IPS-NIHi11 (cell line): ENCODE measurements around the gene NAPA.
"Not testable (repeated sequence)": the region's sequence is repeated elsewhere in the genome, so short reads cannot be mapped to it uniquely, and the experiment has no call there.

ENCODE experiments used
- DNase-seq: peaks from one replicate; pipeline ENCODE4 v3.0.0; 2012; ENCODE audit warnings: mixed read lengths, low spot score

NAPA gene

DNA sequence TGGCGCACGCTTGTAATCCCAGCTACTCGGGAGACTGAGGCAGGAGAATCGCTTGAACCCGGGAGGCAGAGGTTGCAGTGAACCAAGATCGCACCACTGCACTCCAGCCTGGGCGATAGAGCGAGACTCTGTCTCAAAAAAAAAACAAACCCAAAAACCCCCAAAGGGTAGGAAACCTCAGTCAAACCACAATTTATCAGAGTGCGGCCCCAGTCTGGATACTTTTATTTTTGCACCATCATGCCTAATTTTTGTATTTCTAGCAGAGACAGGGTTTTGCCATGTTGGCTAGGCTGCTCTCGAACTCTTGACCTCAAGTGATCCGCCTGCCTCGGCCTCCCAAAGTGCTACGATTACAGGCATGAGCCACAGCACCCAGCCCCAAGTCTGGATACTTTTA, 28.6 kb downstream of the NAPA start:
- not testable (repeated sequence) for DNase-seq

DNA sequence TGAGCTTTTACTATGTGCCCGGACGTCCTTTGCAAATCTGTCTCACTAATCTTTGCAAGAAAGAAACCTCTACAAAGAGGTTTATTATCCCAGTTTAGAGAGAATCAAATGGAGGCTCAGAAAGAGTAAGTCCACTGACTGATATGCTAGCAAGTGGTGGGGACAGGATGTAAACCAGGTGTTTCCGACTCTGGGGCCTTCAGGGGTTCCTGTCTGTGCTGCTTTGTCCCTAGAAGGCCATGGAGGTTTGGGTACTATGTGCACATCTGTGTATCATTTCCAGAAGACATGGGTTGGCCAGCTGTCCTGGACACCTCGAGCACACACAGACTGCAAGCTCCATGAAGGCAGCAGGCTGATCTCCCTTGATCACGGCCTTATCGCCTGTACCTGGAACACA, 29.7 kb downstream of the NAPA start:
- no peak for DNase-seq

DNA sequence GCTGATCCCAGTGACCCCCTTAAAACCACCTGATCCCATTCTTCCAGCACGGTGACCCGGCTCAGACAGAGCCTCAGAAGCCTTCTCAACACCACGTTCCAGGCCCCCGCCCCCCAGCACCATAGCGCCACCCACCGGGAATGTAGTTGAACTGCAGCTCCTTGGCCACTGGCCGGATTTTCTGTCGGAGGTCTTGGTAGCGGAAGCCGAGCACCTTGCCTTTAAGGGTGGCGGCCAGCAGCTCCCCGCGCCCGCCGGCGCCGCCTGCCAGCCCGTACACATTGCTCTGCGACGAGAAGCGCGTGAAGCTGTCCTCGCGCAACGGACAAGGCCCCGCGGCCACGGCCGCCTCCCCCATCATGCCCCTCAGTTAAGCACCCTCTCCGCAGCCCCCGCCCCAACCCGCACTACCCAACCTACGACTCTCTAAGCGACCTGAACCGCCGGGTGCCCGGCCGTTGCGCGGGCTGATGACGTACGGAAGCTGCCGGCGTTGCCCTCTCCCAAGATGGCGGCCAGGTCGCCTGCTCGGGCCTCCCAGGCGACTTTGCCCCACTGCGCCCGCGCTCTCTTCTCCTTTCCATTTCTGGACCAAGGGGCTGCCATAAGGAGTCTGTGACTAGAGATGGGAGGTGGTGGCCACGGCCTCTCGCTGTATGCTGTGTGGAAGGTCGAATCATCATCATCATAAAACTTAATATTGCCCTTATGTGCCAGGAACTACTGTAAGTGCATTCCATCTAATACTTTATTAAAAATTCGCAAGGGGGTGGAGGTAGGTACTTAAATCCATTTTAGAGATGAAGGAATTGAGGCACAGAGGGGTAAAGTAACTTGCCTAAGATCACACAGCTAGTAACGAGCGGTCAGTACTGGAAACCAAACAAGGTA, 30.8 kb downstream of the NAPA start, which contains the start of gene KPTN:
Gene KPTN, minus strand, starts transcription at position 420 of the 891 bp plus-strand sequence. Its CDS starts 59 bp downstream, at position 361.
- DNase-seq, result peak; percentile 97

DNA sequence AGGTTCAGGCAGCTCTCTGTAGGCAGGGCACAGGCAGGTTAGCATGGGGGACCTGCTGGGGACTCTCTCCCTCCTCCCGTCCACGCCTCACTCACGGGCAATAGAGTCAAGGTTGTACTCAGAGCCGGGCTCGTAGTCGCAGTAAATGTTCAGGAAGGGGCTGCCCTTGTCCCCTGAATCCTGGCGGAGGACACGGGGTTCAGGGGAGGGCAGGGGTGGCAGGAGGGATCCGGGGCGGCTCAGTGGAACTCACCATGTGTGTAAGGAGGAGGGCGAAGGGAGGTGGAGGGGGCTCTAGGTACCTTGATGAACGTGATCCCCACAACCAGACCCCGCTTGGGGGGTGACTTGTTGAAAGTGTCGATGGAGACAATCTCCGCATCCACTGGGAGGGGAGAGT, 31.7 kb downstream of the NAPA start:
- no peak for DNase-seq

DNA sequence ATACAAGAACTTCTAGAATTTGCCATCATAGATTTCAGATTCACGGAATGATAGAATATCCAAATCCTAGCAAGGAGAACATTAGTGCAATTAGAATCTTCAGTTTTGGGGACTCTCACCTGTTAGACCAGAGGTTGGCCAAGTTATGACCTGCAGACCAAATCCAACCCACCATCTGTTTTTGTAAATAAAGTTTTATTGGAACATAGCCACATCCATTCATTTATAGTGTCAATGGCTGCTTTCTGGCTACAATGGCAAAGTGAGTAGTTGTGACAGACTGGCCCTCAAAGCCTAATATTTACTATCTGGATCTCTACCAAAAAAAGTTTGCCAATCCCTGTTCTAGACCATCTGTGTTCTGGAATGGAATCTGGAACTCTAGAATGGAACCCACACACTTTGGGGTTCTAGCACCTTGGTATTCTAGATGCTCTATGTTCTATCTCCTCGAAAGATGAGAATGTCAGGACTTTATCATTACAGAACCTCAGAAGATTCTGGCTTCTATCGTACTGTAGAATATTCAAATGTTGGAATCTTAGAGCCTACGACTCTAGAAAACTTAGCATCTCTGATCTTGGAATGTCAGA, 33.3 kb downstream of the NAPA start:
- no peak for DNase-seq

DNA sequence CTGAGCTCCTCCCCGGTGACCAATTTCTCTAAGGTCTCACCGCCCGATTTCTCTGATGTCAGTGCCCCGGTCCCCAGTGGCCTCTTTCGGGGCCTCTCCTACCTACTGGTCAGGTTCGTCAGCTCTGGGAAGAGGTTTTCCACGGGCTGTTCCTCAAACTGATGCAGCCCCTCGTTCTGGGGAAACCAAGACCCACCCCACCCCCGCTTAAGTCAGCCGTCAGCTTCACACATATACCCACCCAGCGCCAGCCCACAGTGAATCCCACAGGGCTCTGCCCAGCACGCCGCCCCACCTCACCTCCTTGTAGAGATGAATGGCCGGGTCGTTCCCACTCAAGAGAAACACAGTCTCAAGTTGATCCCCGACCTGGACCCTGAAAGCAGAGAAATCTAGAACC, 34.2 kb downstream of the NAPA start:
- no peak for DNase-seq

DNA sequence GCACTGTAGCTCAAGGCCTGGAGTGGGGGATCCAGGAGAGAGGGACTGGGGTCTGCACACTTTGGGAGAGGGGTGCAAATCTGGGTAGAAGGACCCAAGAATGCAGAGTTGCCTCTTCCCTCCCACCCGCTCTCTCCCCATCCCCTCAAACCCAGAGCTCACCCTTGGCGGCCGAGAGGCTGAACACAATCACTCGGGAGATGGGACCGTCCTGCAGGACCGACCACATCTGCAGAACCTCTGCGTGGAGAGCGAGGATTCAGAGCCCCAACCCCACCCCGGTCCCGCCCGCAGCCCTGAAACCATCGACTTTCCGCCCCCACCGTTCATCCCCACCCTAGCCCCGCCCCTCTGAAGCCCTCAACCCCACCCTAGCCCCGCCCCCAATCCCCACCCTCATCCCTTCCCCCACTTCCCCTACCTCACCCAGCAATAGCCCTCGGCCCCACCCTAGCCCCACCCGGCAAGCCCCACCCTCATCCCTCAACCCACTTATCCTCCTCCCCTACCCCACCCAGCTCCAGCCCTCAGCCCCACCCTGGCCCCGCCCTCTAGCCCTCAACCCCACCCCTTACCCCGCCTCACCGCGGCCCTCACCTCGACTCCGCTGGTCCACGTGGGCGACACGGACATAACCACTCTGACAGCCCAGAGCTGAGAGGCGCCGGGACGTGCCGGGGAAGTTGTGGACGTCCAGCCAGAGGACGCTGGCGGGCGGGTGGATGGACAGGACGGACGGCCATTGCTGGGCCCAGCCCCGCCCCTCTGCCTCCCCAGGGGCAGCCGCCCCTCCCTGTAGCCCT, 35.0 kb downstream of the NAPA start:
- peak; percentile 88 for DNase-seq

DNA sequence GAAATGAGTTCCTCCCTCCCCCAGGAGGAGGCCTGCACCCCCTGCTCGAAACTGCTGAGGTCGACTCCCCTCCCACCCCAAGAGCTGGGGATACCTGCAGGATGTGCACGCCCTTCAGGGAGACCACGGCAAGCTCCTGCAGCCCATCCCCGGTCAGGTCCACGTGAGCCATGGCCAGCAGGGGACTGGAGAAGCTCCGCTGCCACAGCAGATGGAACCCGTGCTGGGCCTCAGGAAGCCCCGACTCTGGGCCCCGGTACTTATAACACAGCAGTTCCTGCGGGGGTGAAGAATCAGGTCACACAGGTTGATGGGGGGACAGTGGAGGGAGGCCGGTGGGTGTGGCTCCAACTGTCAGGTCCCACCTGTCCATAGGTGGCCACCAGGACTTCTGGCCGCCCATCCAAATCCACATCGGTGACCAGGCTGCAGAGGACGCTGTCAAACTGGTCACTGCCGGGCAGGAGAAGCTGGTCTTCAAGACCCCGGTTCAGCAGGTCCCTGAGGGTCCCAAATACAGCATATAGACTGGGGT, 38.4 kb downstream of the NAPA start:
- no peak for DNase-seq

DNA sequence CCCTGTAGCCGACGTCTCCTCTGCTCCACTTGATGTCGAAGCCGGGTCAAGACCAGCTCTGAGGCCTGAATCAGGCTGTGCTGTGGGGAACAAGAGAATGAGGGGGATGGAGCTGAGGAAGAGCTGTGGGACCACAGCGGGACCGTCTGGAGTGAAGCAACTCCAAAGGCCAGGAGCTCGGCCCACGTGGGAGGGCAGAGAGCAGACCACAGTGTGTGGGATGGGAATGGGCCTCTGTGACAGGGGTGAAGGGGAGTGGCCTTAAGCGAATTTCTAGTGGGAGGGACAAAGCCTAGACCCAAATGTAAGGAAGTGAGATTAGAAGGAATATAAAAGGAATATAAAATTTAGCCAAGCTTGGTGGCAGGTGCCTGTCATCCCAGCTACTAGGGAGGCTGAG, 39.4 kb downstream of the NAPA start:
- DNase-seq, result no peak

DNA sequence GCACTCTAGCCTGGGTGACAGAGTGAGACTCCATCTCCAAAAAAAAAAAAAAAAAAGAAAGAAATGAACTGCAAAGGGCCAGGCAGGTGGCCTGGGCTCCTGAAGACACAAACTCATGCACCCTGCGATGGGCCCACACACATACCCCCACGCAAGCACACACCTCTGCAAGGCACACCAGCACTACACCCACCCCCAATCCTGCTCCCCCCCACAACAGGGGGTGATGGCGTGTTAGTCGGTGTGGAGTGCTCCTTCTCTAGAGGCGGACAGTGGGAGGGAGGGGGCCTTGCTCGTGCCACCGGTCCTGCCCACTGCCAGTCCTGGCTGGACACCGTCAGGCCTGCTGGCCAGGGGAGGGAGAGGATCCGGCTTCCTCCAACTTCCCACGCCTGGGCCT, 41.5 kb downstream of the NAPA start:
- DNase-seq, result no peak

DNA sequence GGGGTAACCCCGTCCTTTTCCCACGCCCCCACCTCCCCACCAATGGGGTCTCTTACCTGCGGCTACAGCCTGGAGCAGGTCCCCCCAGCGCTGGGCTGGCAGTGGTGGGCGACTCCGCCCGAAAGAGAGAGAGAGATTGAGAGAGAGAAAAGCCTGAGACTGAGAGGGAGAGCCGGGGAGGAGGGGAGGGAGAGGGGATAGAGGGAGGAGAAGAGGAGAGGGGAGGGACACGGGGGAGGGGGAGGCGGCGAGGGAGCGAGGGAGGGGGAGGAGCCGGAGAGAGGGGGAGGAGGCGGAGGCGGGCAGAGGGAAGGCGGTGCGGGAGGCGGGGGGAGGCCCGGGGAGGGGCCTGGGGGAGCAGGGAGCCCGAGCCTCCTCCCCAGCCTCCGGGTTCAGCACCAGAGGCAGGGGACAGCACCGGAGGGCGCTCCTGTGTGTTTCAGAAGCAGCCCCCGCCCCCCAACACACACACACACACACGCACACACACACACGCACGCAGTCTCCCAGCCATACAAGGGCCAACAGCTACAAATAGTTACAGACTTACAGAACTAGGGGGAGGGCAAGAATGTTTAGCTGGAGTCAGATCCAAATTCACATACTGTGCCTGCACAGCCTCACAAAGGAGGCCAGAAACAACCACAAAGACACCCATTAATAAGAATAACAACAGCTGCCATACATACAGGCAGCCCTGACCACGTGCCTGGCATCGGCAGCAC, 43.0 kb downstream of the NAPA start, which contains the start of gene SLC8A2:
Gene SLC8A2, minus strand, starts transcription at position 161 of the 725 bp plus-strand sequence. CDS start 5,490 bp downstream, outside the sequence.
- DNase-seq, result peak; percentile 98

DNA sequence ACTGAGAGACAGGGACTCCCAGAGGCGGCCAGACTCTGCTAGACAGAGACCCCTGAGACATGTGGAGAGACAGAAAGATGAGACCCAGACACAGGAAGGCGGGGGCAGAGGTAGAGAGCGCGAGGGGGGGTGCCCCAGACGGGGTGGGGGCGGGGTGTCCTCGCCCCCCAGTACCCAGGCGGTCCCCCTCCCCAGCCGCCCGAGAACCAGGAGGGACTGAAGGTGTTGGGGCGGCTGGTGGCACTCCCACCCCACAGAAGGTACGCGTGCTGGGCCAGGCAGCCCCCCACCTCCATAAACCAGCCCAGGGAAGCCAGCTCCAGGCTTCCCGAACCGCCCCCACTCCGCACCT, 43.5 kb downstream of the NAPA start:
- no peak for DNase-seq

DNA sequence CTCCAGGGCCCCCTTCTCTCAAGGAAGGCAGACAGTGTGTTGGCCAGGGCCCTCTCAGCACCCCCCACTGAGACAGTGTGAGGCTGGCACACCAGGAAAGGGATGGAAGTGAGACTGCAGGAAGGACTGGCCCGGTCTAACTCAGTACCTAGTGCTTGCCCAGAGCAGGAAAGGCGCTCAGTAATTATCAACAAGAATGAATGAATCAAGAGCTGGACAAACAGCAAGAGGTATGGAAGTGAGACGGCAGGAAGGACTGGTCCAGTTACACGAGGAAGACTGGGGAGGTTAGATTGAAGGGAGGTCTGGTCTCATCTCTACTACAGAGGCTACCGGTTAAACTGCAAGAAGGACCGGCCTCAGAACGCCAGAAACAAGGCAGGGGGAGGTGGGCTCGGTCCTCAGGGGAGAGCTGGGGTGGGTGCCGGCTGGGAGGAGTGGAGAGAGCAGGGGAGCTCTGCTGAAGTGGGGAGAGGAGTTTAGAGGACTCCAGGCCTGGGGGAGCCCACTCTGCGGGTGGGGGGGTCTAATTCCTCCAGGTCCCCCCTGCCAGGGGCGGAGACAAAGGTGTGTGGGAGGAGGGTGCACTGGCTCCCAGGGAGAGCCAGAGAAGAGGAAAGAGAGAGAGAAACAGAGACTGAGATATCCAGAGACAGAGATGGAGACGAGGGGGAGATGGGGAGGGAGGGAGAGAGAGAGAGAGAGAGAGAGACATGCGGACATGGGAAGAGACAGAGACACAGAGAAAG, 44.2 kb downstream of the NAPA start:
- DNase-seq, result no peak

DNA sequence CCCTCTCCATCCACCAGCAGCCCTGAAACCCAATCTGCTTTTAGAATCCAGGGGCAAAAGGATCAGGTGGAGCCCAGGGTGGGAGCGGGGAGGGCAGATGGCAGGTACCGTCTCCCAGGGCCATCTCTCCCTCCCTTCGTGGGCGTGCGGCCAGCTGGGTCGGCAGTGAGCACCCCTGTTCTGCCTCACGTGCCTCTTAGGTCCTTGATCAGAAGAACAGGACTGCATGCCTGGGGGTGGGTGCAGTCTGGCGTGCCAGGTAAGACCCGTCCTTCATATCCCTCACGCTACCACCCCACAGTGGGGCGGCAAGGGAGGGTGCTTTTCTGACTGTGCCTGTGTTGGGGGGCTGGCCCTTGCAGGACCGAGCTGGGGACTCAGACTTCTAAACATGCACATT, 45.1 kb downstream of the NAPA start:
- DNase-seq, result no peak

DNA sequence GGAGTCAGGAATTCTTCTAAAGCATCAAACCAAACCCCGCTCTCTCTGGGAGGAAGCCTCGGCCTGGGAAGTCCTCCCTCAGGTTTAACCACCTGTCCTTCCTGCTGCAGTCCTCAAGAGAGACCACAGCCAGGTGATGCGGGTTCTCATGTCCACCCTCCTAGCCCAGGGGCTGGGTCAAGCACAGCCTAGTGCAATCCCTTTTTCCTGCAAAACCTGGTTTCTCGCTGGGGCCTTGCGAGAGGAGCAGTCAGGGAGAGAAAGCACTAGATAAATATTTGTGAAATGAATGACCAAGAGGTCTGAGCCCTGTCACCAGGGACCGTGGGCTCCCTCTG, 45.5 kb downstream of the NAPA start:
- DNase-seq, result no peak

DNA sequence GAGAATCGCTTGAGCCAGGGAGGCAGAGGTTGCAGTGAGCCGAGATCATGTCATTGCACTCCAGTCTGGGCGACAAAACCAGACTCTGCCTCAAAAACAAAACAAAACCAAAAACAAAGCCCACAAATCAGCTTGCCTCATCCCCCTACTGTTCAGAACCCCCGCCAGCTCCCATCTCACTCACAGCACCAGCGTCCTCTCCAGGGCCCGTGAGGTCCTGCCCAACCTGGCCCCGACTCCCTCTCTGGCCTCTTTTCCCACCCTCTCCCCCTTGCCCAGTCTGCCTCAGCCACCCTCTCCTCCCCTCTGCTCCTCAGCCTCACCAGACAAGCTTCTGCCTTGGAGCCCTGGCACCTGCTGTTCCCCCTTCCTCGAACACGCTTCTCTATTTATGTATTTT, 46.9 kb downstream of the NAPA start:
- no peak for DNase-seq

DNA sequence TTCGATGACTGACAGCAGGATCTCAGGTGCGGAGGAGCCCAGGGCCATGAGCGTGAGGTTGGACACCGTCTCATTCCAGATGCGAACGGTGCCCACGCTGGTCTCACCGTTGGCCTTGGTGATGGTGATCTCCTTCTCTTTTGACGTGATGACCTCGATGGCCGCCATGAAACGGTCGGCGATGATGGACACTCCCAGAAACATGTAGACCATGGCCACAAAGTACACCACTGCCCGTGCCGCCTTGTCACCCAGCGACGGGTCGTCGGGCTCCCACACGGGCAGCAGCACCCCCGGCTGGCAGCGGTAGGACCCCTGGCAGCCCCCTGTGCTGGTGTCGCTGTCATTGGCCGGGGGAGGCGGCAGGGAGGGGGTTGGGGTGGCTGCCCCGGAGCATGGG, 48.9 kb downstream of the NAPA start:
- DNase-seq, result no peak

DNA sequence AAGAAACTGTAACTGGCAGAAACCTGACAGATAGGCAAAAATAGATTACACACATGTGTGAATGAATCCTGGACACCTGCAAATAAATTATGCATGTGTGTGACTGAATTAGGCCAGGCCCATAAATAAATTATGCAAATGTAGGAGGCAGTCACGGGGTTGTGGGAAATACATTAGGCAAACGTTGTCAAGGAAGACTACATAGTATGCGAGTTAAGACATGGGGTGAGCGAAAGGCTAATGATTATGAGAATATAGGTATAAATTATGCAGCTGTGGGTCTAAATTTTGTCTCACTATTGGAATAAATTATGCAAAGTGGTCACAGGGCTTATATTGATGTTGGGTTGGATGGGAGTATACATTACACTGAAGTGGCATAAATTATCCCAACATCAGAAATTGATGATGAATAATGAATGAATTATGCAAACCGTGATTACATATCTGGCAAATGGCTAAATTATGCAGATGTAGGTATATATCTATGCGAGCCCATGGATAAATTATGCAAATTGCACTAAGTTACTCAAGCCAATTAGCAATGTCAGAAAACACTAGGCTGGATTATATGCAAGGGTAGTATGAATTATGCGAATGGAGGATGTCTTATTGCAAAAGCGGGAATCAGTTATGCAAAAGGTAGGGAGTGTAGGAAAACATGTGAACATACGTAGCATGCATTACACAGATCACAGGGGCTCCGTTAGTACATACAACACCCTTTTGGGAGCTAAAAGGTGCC, 50.0 kb downstream of the NAPA start:
- DNase-seq, result no peak

DNA sequence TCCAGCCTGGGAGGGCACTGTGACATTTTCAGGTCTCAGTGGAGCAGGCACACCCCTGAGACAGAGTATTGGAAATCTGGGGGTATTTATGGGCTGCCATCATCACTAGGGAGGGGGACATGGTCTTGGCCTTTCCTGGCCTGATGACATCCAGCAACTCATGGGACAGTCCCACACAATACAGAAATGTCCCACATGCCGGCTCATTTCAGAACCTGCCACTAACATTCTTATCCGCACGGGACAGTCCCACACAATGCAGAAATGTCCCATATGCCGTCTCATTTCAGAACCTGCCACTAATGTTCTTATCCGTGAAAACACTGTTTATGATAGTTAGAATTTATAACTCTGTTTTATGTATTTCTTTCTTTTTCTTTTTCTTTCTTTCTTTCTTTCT, 53.0 kb downstream of the NAPA start:
- no peak for DNase-seq

DNA sequence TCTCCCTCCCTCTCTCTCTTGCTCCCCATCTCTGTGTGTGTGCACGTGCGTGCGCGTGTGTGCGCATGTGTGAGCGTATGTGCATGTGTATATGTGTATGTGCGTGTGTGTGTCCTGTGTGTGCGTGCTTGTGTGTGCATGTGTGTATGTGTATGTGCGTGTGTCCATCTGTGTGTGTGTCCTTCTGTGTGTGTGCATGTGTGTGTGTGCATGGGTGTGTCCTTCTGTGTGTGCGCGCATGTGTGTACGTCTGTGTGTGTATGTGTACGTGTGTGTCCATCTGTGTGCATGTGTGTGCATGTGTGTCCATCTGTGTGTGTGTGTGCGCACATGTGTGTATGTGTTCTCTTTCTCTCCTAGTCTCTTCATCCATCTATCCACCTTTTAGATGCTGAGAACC, 55.4 kb downstream of the NAPA start:
- no peak for DNase-seq
